SKM-1 treated with dmso at 0.1 percent for 144 hours (cell line): ENCODE results near the gene SLC5A5.
"Not testable (repeated sequence)": the region's sequence is repeated elsewhere in the genome, so short reads cannot be mapped to it uniquely, and the experiment has no call there.

Source experiments
- DNase-seq: peaks from one replicate; lab custom pipeline; 2025; ENCODE audit not compliant: unreplicated experiment; lab: John Stamatoyannopoulos, UW

Gene SLC5A5

GRCh38 chr19:17871032-17871877 lies 490 bp upstream of the SLC5A5 start:
- no peak for DNase-seq

GRCh38 chr19:17872251-17873001 lies 681 bp downstream of the SLC5A5 start:
- no peak for DNase-seq

- no peak for DNase-seq
These were observed 2.3 kb downstream of the SLC5A5 start for GRCh38 chr19:17873786-17874757.

GRCh38 chr19:17874758-17875135 lies 3.0 kb downstream of the SLC5A5 start:
- DNase-seq, result no peak

- no peak for DNase-seq
These were observed 6.0 kb downstream of the SLC5A5 start for GRCh38 chr19:17877696-17878095.

- no peak for DNase-seq
These were observed 7.7 kb downstream of the SLC5A5 start for GRCh38 chr19:17879466-17879865.

GRCh38 chr19:17881701-17882100 lies 10.0 kb downstream of the SLC5A5 start:
- DNase-seq, result no peak

- no peak for DNase-seq
These were observed 12.1 kb downstream of the SLC5A5 start for GRCh38 chr19:17883627-17884410.

- DNase-seq, result no peak
These were observed 14.8 kb downstream of the SLC5A5 start for GRCh38 chr19:17886515-17886914.

GRCh38 chr19:17887221-17887620 lies 15.5 kb downstream of the SLC5A5 start:
- not testable (repeated sequence) for DNase-seq

GRCh38 chr19:17888260-17888659 lies 16.5 kb downstream of the SLC5A5 start:
- no peak for DNase-seq

GRCh38 chr19:17889609-17890214 lies 18.0 kb downstream of the SLC5A5 start:
- no peak for DNase-seq

- no peak for DNase-seq
These were observed 22.0 kb downstream of the SLC5A5 start for GRCh38 chr19:17893766-17894165.

GRCh38 chr19:17902701-17903100 lies 31.0 kb downstream of the SLC5A5 start:
- no peak for DNase-seq

- no peak for DNase-seq
These were observed 36.5 kb downstream of the SLC5A5 start for GRCh38 chr19:17908244-17908643.

- DNase-seq, result no peak
These were observed 37.4 kb downstream of the SLC5A5 start for GRCh38 chr19:17909003-17909732.

- DNase-seq, result no peak
These were observed 39.1 kb downstream of the SLC5A5 start for GRCh38 chr19:17910791-17911360.

GRCh38 chr19:17915940-17916593 lies 44.3 kb downstream of the SLC5A5 start:
- no peak for DNase-seq
